Measurements from ENCODE around the gene NYAP2.
A peak's percentile ranks its signal among the peaks of the same experiment; 100 is the strongest.

The NYAP2 gene

DNA sequence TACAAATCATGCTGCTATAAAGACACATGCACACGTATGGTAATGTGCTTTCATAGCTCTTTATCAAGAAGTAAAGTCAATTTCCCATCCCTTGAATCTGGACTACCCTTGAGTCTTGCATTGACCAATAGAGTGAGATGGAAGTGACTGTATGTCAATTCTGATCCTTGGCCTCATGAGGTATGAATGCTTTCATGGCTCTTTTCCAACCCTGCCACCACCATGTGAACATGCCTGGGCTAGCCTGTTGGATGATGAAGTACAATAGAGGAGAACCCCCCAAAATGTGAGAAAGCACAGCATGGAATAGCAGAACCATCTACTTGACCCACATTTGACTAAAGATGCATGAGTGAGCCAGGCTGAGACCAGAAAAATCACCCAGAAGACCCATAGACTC lies 237.0 kb downstream of the NYAP2 start:
- DNase-seq = no peak

DNA sequence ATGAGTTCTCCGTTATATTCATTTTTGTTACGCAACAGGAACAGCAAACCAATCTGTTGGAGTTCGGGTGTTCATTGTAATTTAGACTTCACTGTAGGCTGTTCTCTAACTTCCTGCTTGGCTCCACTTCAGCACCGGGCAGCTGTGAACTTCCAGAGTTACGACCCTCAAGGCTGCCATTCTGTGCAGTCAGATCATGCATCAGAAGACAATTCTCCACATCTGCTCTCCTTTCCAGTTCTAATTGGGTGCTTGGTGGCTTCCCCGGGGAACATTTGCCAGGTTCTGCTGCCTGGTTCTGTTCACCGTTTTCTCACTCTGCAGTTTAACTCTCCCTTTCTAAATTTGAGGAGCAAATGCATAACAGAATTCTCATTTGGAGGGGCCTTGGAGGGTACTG lies 237.7 kb downstream of the NYAP2 start:
- no peak for DNase-seq

DNA sequence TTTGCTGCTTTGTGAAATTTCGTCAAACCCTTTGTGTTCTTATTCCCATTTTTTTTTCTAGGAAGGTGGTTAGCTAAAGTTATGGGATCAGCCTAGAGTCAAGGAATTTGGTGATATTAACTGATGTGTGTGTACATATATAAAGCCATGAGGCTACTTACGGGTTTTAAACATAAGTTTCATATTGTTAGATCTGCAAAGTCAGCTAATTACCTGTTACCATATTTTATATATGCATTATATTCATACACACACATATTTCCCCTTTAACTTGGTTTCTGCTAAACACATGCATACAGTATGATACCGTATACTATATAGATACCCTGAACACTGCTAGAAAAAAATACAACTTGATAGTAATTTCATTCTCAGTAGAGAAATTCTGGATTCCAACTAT lies 241.0 kb downstream of the NYAP2 start:
- DNase-seq = no peak

DNA sequence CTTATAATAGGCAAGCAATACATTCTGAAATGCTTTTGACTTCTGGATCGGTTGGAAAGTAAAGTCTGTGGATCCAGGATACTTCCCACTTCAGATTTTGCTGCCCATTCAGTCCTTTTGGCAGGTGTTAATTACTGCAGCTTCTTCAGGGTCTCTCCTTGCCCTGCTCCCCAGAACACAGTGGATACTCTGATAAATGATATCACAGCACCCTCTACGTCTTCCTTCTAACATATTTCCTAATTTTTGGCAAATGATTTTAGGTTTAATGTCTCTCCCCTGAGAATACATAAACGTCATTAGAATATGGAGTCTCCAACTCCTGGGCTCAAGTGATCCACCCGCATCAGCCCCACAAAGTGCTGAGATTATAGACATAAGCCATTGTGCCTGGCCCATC lies 249.8 kb downstream of the NYAP2 start:
- DNase-seq = no peak

DNA sequence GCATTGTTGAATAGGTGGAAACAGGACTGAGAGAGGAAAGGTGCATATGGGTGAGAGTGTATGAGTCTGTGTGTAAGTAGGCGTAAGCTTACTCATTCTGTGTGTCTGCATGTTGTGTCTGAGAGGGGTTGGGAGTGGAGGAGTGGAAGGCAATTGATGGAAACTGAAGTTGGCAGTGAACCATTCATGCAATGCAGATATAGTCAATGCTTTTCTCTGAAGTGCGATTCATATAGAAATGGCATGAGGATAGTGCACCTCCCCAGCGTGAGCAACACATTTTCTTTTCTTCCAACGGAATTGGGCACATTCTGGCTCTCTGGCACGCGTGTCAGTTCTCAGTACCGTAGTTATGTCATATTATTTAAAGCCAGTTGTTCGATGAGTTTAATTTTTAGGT lies 250.5 kb downstream of the NYAP2 start:
- DNase-seq = no peak

DNA sequence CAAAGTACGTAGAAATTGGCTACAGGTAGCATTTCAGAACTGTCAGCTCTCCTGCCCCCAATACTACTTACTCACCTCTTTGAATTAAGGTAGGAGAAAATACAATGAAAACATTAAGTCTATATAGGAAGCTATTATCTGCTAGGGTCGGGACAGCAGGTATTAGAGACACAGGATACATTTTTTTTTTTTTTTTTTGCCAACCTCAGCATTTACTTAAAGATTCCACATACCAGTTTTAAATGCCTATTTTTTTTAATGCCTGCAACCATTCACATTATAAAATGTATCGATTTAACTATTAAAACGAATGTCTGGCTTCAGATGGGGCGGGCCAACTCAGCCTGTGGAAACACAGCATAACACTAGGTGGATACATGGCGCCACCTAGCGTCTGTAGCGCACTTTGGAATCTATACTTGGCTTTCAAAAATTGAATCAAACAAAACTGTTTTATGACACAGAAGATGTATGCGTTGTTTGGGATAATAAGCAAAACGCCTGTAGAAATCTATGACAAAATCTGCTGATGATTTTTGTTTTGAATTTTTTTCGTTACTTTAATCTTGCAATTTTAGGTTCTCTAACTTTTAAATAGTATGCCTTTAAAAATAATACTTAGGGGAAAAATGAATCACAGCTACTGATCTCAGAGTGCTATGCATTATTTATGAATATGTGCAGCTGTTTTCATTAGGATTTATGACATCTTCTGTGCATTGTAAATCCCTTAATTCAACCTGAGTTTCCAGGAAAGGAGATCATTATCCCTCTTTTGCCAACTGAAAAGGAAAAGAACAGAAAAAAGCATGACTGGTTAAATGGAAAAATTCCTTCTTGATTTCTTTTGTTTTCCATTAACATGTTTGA lies 261.0 kb downstream of the NYAP2 start:
- DNase-seq = peak; percentile 69

DNA sequence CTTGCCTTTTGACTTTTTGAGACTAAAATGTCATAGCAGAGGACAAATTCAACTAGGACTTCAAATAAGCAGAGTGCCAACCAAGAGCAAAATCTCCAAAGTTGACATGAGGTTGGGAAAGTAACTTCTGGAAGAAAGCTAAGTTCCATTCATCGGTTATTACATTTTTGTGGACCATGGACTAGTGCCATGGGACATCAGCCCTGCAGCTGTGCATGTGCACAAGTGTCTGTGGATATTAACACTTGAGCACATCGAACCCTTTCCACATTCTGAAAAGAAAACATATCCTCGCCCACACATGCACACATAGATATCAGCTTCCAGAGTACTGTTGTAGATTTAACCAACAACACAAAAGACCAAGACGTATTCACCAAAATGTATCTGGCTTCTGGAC lies 262.6 kb downstream of the NYAP2 start:
- DNase-seq = no peak

DNA sequence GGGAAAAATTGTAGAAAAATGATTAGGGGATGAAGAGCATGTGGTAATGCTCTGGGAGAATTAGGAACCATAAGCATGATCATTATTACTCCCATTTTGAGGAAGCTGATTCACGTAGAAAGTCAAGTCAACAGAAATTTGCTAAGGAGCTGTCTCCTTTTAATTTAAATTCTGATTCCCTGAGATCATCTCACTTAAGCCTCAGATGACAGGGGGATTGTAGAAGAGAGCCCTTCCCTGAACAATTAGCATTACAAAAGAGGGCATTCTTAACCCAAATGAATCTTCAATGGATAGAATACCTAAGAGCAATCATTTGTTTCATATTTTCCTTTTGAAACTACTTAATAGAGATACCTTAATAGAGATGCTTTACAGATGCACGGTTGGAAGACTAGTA lies 267.9 kb downstream of the NYAP2 start:
- no peak for DNase-seq

DNA sequence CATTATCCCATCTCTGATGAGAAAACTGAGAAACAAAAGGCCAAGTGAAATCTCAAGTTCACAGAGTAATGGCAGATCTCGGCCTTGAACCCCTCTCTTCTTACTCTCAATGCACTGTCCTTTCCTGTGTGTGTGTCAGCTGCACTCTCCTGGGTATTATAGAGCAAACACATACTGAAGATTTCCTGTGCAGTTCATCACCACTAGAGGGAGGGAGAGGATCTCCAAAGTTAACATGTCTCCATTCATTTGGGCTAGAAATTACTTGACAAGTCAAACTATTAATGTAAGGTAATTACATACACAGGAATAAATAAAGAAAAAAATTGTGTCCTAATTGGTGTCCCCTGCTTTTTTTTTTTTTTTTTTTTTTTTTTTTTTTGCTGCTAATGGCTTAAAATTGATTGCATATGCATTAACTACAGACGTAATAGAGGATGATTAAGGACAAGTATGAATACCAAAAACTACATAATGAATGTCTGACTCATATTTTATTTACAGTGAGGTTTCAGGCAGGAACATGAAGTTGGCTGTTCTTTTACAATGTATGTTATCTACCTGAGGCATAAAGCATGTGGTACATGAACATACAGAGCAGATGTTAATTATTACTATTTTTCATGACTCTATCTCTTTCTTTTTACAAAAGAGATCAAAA lies 269.2 kb downstream of the NYAP2 start:
- DNase-seq = peak; percentile 71

DNA sequence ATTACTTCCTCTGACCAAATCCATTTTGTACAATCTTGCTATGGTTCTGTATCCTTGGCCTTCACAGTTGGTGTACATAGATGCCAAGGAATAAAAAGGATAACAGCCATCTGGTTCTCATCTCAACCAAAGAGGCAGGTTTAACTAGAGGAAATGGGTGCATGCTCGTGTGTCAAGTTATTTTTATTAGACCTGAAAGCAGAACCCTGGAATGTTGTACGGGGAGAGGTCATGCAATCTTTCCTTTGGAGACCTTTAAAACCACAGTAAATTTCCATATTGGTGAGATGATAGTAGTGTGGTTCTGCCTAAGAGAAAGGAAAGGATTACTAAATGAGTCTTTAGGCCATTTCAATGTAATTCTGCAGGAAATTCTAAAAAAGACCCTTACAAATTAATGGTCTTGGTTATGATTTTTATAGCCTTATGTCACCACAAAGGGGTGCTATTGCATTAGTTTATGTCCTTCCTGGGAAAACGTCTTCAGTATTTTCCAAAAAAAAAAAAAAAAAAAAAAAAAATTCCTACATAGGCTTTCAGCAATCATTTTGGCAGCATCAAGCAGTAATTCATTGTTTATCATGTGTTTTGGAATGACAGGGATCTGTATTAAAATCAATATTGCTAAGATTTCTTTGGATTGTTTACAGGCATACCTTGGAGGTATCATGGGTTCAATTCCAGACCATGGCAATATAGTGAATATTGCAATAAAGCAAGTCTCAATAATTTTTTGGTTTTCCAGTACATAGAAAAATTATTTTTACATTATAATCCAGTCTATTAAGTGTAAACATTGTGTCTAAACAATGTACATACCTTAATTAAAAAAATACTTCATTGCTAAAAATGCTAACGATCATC lies 270.8 kb downstream of the NYAP2 start:
- DNase-seq = no peak

DNA sequence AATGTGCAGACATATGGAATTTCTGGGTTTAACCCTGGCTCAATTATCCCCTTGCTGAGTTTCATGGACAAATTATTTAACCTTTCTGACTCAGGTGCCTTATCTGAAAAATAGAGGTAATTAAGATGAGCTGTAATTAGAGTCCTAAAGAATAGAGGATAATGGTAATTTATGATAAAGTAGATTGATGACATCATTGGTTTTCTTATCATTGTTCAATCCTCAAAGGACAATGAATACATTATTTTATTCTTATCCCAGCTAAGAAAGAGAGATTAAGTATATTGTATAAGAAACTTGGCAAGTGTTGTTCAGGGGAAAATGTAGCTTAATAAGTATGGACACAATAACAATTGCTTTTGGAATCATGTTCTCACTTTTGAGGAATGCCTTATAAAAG lies 279.3 kb downstream of the NYAP2 start:
- no peak for DNase-seq

DNA sequence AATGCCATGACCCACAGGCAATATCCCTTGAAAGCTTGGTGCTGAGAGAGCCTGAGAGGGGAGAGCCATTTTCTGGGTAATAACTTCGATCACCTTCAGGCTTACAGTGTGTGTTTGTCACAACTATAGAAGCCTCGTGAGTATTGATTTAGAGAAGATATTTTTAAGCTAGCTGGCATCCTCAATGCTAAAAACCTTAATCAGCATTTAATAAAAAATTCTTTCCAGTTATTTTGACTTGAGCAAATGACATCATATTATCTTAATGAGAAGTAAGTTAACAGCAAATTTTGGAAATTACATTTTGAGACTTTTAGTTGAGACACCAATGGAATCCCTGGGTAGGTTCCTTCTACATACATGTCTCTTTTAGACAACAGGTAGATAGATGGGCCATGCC lies 283.7 kb downstream of the NYAP2 start:
- no peak for DNase-seq

DNA sequence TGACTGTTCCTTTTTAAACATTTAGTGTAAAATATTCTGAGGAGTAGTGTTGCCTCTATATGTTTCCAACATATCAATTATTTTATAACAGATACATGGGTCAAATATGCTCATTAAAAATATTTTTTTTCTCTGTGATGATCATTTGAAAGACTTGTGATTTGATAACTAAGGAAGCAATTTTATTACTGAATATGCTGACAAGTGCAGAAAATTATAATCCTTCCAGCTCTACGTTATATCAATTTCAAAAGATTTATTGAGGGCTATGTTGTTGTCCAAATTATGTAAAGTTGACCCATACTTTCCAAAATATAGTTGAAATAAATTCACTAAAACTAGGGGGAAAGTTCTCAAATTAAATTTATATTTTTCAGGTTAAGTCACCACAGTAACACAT lies 290.6 kb downstream of the NYAP2 start:
- no peak for DNase-seq

DNA sequence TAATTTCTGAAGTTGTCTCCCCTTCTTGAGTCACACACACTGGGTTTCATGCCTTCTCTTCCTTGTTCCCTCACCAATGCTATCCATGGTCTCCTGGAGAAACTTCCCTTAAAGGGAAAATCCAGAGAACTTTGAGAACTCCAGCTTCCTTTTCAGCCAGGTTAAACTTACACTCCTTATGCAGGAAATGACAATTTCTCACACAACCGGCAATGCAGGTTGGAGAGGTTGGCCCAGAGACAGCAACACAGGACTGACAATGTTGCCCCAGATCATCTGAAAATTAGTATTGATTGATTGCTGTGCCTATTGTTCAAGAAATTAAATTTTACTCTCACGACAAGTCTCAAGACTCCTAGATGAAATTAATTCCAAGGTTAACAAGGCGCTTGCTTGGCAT lies 292.2 kb downstream of the NYAP2 start:
- no peak for DNase-seq

DNA sequence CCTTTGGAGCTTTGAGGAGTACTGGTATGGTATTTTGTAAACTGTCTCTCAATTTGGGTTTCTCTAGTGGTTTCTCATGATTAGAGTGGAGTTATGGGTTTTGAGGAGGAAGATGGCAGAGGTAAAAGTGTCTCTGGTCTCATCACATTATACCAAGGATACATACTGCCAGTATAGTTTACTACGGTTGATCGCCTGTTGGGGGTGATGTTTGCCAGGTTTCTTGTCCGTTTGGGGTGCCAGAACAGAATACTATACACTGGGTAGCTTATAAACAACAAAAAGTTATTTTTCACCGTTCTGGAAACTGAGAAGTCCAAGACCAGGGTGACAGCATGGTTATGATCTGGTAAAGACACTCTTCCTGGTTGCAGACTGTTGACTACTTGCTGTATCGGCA lies 293.7 kb downstream of the NYAP2 start:
- DNase-seq = no peak

DNA sequence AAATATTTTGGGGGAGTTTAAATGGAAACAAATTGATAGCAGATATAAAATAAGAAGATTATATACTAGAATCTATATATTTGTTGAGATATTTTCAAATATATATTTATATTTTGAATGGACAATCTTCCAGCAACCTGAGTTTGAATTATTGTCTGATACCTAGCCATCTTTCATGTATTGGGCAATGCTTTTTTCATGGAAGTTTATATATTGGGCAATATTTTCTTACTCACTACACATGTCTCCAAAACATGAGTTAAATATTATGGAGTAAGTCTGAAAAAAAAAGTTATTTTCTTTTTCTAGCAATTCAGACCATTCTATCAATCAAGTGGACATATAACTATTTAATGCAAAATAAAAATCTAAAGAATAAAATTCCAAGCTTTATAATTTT lies 295.2 kb downstream of the NYAP2 start:
- no peak for DNase-seq

DNA sequence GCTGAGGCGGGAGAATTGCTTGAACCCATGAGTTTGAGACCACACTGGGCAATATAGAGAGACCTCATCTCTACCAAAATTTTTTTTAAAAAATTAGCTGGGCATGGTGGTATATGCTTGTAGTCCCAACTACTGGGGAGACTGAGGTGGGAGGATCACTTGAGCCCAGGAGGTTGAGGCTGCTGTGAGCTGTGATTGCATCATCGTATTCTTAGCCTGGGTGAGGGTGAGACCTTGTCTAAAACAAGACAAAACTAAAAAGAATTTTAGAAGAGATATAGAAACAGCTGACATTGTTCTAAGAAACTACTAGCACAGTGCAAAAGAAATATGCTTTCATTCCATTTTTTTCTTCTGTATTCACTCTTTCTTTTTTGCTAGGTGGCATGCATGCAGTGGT lies 298.4 kb downstream of the NYAP2 start:
- DNase-seq = no peak

All from COR-L47 (cell line).